H9 (cell line): ENCODE measurements around the gene MAP1LC3B. TPM values are rescaled to one million over a fixed set of nuclear protein-coding genes. Genes with fewer than 3 reads are reported as not detected.

ENCODE experiments used
- DNase-seq: peaks from one replicate; pipeline ENCODE4 v3.0.0-alpha.2; 2017
- H2AFZ ChIP-seq: one replicate; pipeline ENCODE4 v1.6.1; 2013; ENCODE audit warnings: mild to moderate bottlenecking, low read length, control low read depth, moderate library complexity
- H2AK5ac ChIP-seq: 2 replicates; pipeline ENCODE4 v1.6.1; 2013; ENCODE audit warnings: low read length, control low read depth, mixed read lengths; ENCODE audit not compliant: insufficient read length
- H2BK120ac ChIP-seq: one replicate; pipeline ENCODE4 v1.6.1; 2013; ENCODE audit warnings: low read depth, mild to moderate bottlenecking, low read length, control low read depth, inconsistent platforms; ENCODE audit not compliant: poor library complexity, severe bottlenecking
- H2BK12ac ChIP-seq: 2 replicates; pipeline ENCODE4 v1.6.1; 2013; ENCODE audit warnings: low read length, control low read depth, mixed read lengths, low read depth; ENCODE audit not compliant: insufficient read length
- H2BK15ac ChIP-seq: 2 replicates; pipeline ENCODE4 v1.6.1; 2013; ENCODE audit warnings: low read depth, low read length, control low read depth
- H2BK20ac ChIP-seq: one replicate; pipeline ENCODE4 v1.6.1; 2013; ENCODE audit warnings: low read depth, mild to moderate bottlenecking, low read length, control low read depth, inconsistent platforms; ENCODE audit not compliant: poor library complexity, severe bottlenecking
- H2BK5ac ChIP-seq: 2 replicates; pipeline ENCODE4 v1.6.1; 2013; ENCODE audit warnings: low read length, control low read depth, mixed read lengths; ENCODE audit not compliant: insufficient read length
- H3K14ac ChIP-seq: 2 replicates; pipeline ENCODE4 v1.6.1; 2013; ENCODE audit warnings: low read length, control low read depth; ENCODE audit not compliant: insufficient read depth
- H3K18ac ChIP-seq: 2 replicates; pipeline ENCODE4 v1.6.1; 2013; ENCODE audit warnings: low read depth, mild to moderate bottlenecking, mixed read lengths, low read length, control low read depth; ENCODE audit not compliant: insufficient read length
- H3K23ac ChIP-seq: 2 replicates; pipeline ENCODE4 v1.6.1; 2013; ENCODE audit warnings: low read length, control low read depth, mixed read lengths, low read depth; ENCODE audit not compliant: insufficient read length
- H3K23me2 ChIP-seq: 2 replicates; pipeline ENCODE4 v1.6.1; 2013; ENCODE audit warnings: low read depth, mild to moderate bottlenecking, mixed read lengths, low read length, control low read depth; ENCODE audit not compliant: insufficient read length, poor library complexity, severe bottlenecking
- H3K27ac ChIP-seq: 2 replicates; pipeline ENCODE4 v1.5.1; 2013; ENCODE audit warnings: low read length, control low read depth, mixed read lengths, low read depth; ENCODE audit not compliant: insufficient read length
- H3K27me3 ChIP-seq: 2 replicates; pipeline ENCODE4 v1.6.1; 2013; ENCODE audit warnings: low read length, control low read depth, inconsistent platforms; ENCODE audit not compliant: insufficient read depth
- H3K4ac ChIP-seq: 2 replicates; pipeline ENCODE4 v1.6.1; 2013; ENCODE audit warnings: low read depth, mild to moderate bottlenecking, control low read depth, inconsistent platforms, low read length, moderate library complexity
- H3K4me1 ChIP-seq: 2 replicates; pipeline ENCODE4 v1.6.1; 2013; ENCODE audit warnings: low read length, control low read depth, inconsistent platforms; ENCODE audit not compliant: insufficient read depth
- H3K4me2 ChIP-seq: 2 replicates; pipeline ENCODE4 v1.6.1; 2013; ENCODE audit warnings: low read length, control low read depth, mixed read lengths; ENCODE audit not compliant: insufficient read length, insufficient read depth
- H3K56ac ChIP-seq: 2 replicates; pipeline ENCODE4 v1.6.1; 2013; ENCODE audit warnings: low read depth, mild to moderate bottlenecking, mixed read lengths, low read length, control low read depth; ENCODE audit not compliant: insufficient read length
- H3K79me1 ChIP-seq: 2 replicates; pipeline ENCODE4 v1.6.1; 2013; ENCODE audit warnings: low read depth, mild to moderate bottlenecking, moderate library complexity, low read length, control low read depth, inconsistent platforms; ENCODE audit not compliant: insufficient read depth, poor library complexity, severe bottlenecking
- H3K79me2 ChIP-seq: 2 replicates; pipeline ENCODE4 v1.6.1; 2013; ENCODE audit warnings: low read length, control low read depth, inconsistent platforms; ENCODE audit not compliant: insufficient read depth
- H3K9ac ChIP-seq: 2 replicates; pipeline ENCODE4 v1.6.1; 2013; ENCODE audit warnings: low read length, control low read depth, mixed read lengths; ENCODE audit not compliant: insufficient read length; ENCODE audit errors: extremely low read depth
- H3K9me3 ChIP-seq: one replicate; pipeline ENCODE4 v1.6.1; 2013; ENCODE audit warnings: low read depth, low read length, inconsistent platforms; ENCODE audit not compliant: control insufficient read depth
- H3T11ph ChIP-seq: one replicate; pipeline ENCODE4 v1.6.1; 2013; ENCODE audit warnings: mild to moderate bottlenecking, low read length, control low read depth, inconsistent platforms
- H4K20me1 ChIP-seq: one replicate; pipeline ENCODE4 v1.6.1; 2013; ENCODE audit not compliant: control insufficient read depth, insufficient read length, insufficient read depth
- H4K5ac ChIP-seq: 2 replicates; pipeline ENCODE4 v1.6.1; 2013; ENCODE audit warnings: low read depth, mild to moderate bottlenecking, mixed read lengths, low read length, control low read depth; ENCODE audit not compliant: insufficient read length
- H4K8ac ChIP-seq: replicated peaks from 2 replicates; pipeline ENCODE4 v1.6.1; 2013; ENCODE audit warnings: low read length, control low read depth, mixed read lengths, low read depth; ENCODE audit not compliant: insufficient read length
- H4K91ac ChIP-seq: 2 replicates; pipeline ENCODE4 v1.6.1; 2013; ENCODE audit warnings: low read depth, mild to moderate bottlenecking, moderate library complexity, mixed read lengths, low read length, control low read depth; ENCODE audit not compliant: insufficient read length
- H3K27ac Mint-ChIP-seq, 3 experiments: 2 replicates in 2 of 3; 3 replicates in 1 of 3; pipeline ENCODE4 v1.8.0; 2020 to 2021; ENCODE audit warnings: mixed read lengths in 3 of 3, mild to moderate bottlenecking in 1 of 3, moderate library complexity in 1 of 3
- H3K27me3 Mint-ChIP-seq: 2 replicates; pipeline ENCODE4 v1.8.0; 2021; ENCODE audit warnings: low read depth, mild to moderate bottlenecking, moderate library complexity, mixed read lengths
- H3K36me3 Mint-ChIP-seq, 3 experiments: 2 replicates in 2 of 3; 3 replicates in 1 of 3; pipeline ENCODE4 v1.8.0; 2020 to 2021; ENCODE audit warnings: low read depth in 3 of 3, mixed read lengths in 3 of 3; ENCODE audit not compliant: insufficient read depth in 1 of 3
- H3K4me1 Mint-ChIP-seq, 2 experiments: 2 replicates each; pipeline ENCODE4 v1.8.0; 2020; ENCODE audit warnings: mixed read lengths in 2 of 2
- H3K4me3 Mint-ChIP-seq, 2 experiments: 2 replicates in 1 of 2; 3 replicates in 1 of 2; pipeline ENCODE4 v1.8.0; 2020 to 2021; ENCODE audit warnings: mild to moderate bottlenecking in 2 of 2, mixed read lengths in 2 of 2, moderate library complexity in 1 of 2
- H3K9me3 Mint-ChIP-seq, 2 experiments: 2 replicates in 1 of 2; 3 replicates in 1 of 2; pipeline ENCODE4 v1.8.0; 2020; ENCODE audit warnings: mild to moderate bottlenecking in 2 of 2, mixed read lengths in 2 of 2, moderate library complexity in 1 of 2
- CTCF ChIP-seq: fragments of 200-600 bp; sonication (generic); conservative IDR thresholded peaks from 3 replicates; pipeline ENCODE4 v1.8.0; 2021; ENCODE audit warnings: antibody characterized with exemption, mild to moderate bottlenecking
- WGBS: extraction: QIAGEN DNeasy Blood & Tissue Kit; methylation state at CpG from one replicate; pipeline ENCODE4 v1.1.7; 2013; ENCODE audit warnings: missing lambda C conversion rate, low lambda C conversion rate, mixed read lengths; ENCODE audit not compliant: insufficient read length; ENCODE audit errors: extremely low coverage; 5-methylcytosine and 5-hydroxymethylcytosine counted together
- total RNA-seq: library from RNA; stranded (reverse); gene quantifications from 2 replicates; pipeline ENCODE4 v1.2.1, GENCODE V29; 2021

Gene MAP1LC3B
- total RNA-seq, 1 experiment from 2014 or later, result 47.1 TPM

DNA sequence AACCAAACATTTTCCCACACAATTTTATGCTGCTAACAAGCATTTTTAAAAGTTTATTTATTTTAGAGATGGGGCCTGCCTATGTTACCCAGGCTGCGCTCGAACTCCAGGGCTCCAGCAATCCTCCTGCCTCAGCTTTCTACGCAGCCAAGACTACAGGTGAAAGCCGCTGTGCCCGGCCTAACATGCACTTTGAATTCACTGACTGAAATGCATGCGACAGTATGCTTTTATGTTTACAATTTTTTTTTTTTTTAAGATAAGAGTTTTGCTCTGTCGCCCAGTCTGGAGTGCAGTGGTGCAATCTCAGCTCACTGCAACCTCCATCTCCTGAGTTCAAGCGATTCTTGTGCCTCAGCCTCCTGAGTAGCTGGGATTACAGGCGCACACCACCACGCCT lies 47.8 kb downstream of the MAP1LC3B start:
- DNase-seq, result no peak
- H3K27ac ChIP-seq, result no peak overlapping the region
- no peaks in the 10 kb centered on the region for H3K23me2 ChIP-seq
- H3T11ph ChIP-seq, result no peak overlapping the region
- H3K27me3 Mint-ChIP-seq, result no peaks in the 10 kb centered on the region
- H3K4me2 ChIP-seq, result no peak overlapping the region
- H3K27me3 ChIP-seq, result no peaks in the 10 kb centered on the region
- H4K8ac ChIP-seq, result no peak overlapping the region
- no peaks in the 10 kb centered on the region for H3K4me1 ChIP-seq
- no peak overlapping the region for H2BK12ac ChIP-seq
- H3K14ac ChIP-seq, result no peak overlapping the region
- no peak overlapping the region for H3K4ac ChIP-seq
- peaks cover 9 to 11% of the 10 kb centered on the region in 2 experiments for H3K9me3 Mint-ChIP-seq
- H3K56ac ChIP-seq, result no peak overlapping the region
- TF ChIP-seq CTCF, result no peak
- H3K9ac ChIP-seq, result no peak overlapping the region
- no peak overlapping the region for H4K5ac ChIP-seq
- no peaks in the 10 kb centered on the region for H3K9me3 ChIP-seq
- no peak overlapping the region for H3K4me3 Mint-ChIP-seq
- H3K18ac ChIP-seq, result no peak overlapping the region
- no peak overlapping the region for H2BK15ac ChIP-seq
- no CpG with 5 or more reads among the region's 10 CpGs for WGBS
- no peak overlapping the region for H2AFZ ChIP-seq
- no peak overlapping the region for H2AK5ac ChIP-seq
- H3K23ac ChIP-seq, result no peak overlapping the region
- peak overlapping the region in 1 of 3 experiments; percentile 59; a peak in 2 of 7 replicates for H3K27ac Mint-ChIP-seq
- peaks cover 8 to 10% of the 10 kb centered on the region in 2 experiments for H3K4me1 Mint-ChIP-seq
- peaks cover 5% of the 10 kb centered on the region for H3K79me1 ChIP-seq
- H2BK120ac ChIP-seq, result no peak overlapping the region
- no peak overlapping the region for H2BK20ac ChIP-seq
- H4K20me1 ChIP-seq, result no peaks in the 10 kb centered on the region
- peaks cover 28 to 32% (median 28%) of the 10 kb centered on the region in 3 experiments for H3K36me3 Mint-ChIP-seq
- no peaks in the 10 kb centered on the region for H3K79me2 ChIP-seq
- H4K91ac ChIP-seq, result no peak overlapping the region
- no peak overlapping the region for H2BK5ac ChIP-seq
